PC-3 (cell line): ENCODE results near the gene CASQ1.

Experiments
- CTCF ChIP-seq: fragments of 300-600 bp; sonication (generic); conservative IDR thresholded peaks from 2 replicates; pipeline ENCODE4 v1.5.1; 2017; ENCODE audit warnings: antibody characterized with exemption, low read depth, mild to moderate bottlenecking, low read length
- EZH2 ChIP-seq: fragments of 300-600 bp; sonication (generic); IDR thresholded peaks from one replicate; pipeline ENCODE4 v1.6.1; 2017; ENCODE audit warnings: antibody characterized with exemption, mild to moderate bottlenecking, low read length; ENCODE audit not compliant: unreplicated experiment
- EZH2phosphoT487 ChIP-seq: fragments of 300-600 bp; sonication (generic); IDR thresholded peaks from 2 replicates; pipeline ENCODE4 v1.6.1; 2018; ENCODE audit warnings: mild to moderate bottlenecking, antibody characterized with exemption, low read length, borderline replicate concordance

- TF ChIP-seq EZH2: no peak
- TF ChIP-seq CTCF: no peak
- TF ChIP-seq EZH2phosphoT487: no peak
These were observed 15.1 kb downstream of the CASQ1 start, which contains the start of gene PEA15 for GRCh38 chr1:160205242-160206035.
